Anterior cingulate cortex (tissue), 58 donors: ENCODE measurements around the gene ZNF335.
"Not testable (repeated sequence)": the region's sequence is repeated elsewhere in the genome, so short reads cannot be mapped to it uniquely, and the experiment has no call there.

Source experiments
- DNase-seq, 58 donors: peaks; one replicate each; lab custom pipeline; 2025; lab: John Stamatoyannopoulos, UW

Gene ZNF335

GRCh38 chr20:45940469-45940868, 31.5 kb downstream of the ZNF335 start:
- no peak for DNase-seq

GRCh38 chr20:45940053-45940452, 31.9 kb downstream of the ZNF335 start:
- no peak for DNase-seq

GRCh38 chr20:45938727-45939438, 33.1 kb downstream of the ZNF335 start:
- peak in 1 of 58 donors; percentile 18 for DNase-seq

GRCh38 chr20:45937765-45938164, 34.2 kb downstream of the ZNF335 start:
- no peak for DNase-seq

GRCh38 chr20:45935416-45936046, 36.5 kb downstream of the ZNF335 start:
- DNase-seq = peak in 6 of 58 donors; percentile 20 to 61 (median 39)

- peak; percentile 74 to 98 (median 96) for DNase-seq
Measured at GRCh38 chr20:45934586-45935415, 37.2 kb downstream of the ZNF335 start, which contains the start of gene PCIF1. Gene PCIF1 (plus strand): TSS chr20:45934683. CDS start chr20:45939000, 4,317 bp downstream.

GRCh38 chr20:45934046-45934585, 37.9 kb downstream of the ZNF335 start:
- peak in 47 of 58 donors; percentile 55 to 92 (median 83) for DNase-seq

GRCh38 chr20:45933266-45934045, 38.5 kb downstream of the ZNF335 start:
- peak in 57 of 58 donors; percentile 17 to 88 (median 67) for DNase-seq

GRCh38 chr20:45931680-45932079, 40.3 kb downstream of the ZNF335 start:
- not testable (repeated sequence) for DNase-seq

- DNase-seq = no peak
Measured at GRCh38 chr20:45927071-45927878, 44.7 kb downstream of the ZNF335 start.

- DNase-seq = no peak
Measured at GRCh38 chr20:45926731-45927070, 45.3 kb downstream of the ZNF335 start.

GRCh38 chr20:45925821-45926506, 46.0 kb downstream of the ZNF335 start:
- no peak for DNase-seq

GRCh38 chr20:45924391-45925261, 47.4 kb downstream of the ZNF335 start:
- DNase-seq = peak in 6 of 58 donors; percentile 10 to 34 (median 14)

- no peak for DNase-seq
Measured at GRCh38 chr20:45921337-45922189, 50.4 kb downstream of the ZNF335 start.

GRCh38 chr20:45920462-45921336, 51.3 kb downstream of the ZNF335 start:
- DNase-seq = no peak
